GM12873 (cell line): ENCODE data around the gene EEIG1.

Experiments used
- TF ChIP-seq, protein P1 (sequence below): IDR thresholded peaks from 2 replicates; pipeline ENCODE4 v1.5.1; 2012; ENCODE audit warnings: low read depth, mild to moderate bottlenecking, moderate library complexity, low read length, control low read depth; ENCODE audit not compliant: insufficient read depth; ENCODE audit errors: missing control alignments

Gene EEIG1

DNA sequence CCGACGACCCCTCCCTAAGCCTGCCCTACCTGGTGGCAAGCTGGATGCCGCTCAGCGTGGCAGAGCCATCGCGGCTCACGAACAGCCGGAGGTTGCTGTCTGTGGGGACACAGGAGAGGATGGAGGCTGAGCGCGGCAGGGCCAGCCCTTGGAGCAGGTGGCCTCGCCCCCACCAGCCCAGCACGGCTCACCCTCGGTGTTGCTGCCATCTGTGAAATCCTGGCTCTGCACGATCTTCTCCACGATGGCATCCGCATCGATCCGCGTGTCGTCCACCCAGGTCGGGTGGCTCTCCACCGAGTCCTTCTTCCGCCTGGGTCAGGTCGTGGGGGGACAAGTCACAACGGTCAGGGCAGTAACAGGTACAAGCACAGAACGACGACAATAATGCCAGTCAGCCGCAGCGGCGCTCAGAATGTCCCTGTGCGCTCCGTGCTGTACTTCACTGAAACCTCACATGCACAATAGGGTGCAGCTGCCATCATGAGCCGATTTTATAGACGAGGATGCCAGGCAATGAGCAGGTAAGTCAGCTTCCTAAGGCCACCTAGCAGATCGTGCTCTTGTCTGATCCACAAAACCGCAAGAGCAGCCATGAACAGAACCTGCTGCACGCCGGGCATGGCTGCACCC, 36.1 kb downstream of the EEIG1 start:
- TF ChIP-seq, protein P1, sequence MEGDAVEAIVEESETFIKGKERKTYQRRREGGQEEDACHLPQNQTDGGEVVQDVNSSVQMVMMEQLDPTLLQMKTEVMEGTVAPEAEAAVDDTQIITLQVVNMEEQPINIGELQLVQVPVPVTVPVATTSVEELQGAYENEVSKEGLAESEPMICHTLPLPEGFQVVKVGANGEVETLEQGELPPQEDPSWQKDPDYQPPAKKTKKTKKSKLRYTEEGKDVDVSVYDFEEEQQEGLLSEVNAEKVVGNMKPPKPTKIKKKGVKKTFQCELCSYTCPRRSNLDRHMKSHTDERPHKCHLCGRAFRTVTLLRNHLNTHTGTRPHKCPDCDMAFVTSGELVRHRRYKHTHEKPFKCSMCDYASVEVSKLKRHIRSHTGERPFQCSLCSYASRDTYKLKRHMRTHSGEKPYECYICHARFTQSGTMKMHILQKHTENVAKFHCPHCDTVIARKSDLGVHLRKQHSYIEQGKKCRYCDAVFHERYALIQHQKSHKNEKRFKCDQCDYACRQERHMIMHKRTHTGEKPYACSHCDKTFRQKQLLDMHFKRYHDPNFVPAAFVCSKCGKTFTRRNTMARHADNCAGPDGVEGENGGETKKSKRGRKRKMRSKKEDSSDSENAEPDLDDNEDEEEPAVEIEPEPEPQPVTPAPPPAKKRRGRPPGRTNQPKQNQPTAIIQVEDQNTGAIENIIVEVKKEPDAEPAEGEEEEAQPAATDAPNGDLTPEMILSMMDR = no peak

DNA sequence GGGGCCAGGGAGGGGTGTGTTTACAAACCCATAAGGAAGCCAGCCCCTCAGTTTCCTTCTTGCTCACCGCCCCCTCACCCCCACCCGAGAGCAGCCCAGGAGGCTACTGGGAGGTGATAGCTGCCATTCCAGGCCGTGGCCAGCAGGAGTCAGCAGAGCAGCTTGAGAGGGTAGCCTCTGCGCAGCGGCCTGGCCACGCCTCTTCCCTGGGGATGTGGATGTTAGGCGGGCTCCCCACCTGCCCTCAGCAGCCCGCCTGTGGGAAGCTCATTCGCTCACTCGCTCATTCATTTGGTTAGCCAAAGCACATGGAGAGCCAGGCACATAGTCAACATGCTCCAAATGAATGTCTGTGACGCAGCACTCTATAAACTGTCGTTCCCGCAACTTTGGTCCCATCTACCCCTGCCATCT, 37.1 kb downstream of the EEIG1 start:
- TF ChIP-seq, protein P1 = peak; percentile 96

DNA sequence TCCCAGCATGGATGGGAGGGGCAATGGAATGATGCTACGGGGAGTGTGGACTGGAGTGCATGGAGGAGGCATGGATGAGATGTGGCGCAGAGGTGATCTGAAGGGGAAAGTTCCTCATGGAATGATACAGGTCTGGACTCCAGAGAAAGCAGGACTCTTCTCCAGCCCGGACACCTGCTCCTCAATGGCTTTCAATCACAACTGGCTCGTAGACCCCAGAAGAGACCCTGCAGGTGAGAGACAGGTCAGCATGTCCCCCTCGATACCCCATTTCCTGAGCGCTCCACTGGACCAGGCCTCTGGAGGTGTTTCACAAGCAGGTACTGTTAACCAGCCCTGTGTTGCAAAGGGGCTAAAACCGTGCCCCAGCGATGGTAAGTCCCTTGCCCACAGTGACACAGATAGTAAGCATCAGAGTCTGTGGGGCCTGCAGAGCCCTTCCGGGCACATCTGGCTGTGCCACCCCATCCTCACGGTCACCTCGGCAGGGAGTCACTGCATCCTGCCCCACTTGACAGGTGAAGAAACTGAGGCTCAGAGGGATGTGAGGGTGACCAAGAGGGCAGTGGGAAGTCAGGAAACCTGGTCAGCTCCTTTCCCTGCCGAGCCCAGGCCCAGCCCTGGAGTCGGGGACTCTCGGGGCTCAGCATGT, 37.7 kb downstream of the EEIG1 start:
- TF ChIP-seq, protein P1 = no peak

DNA sequence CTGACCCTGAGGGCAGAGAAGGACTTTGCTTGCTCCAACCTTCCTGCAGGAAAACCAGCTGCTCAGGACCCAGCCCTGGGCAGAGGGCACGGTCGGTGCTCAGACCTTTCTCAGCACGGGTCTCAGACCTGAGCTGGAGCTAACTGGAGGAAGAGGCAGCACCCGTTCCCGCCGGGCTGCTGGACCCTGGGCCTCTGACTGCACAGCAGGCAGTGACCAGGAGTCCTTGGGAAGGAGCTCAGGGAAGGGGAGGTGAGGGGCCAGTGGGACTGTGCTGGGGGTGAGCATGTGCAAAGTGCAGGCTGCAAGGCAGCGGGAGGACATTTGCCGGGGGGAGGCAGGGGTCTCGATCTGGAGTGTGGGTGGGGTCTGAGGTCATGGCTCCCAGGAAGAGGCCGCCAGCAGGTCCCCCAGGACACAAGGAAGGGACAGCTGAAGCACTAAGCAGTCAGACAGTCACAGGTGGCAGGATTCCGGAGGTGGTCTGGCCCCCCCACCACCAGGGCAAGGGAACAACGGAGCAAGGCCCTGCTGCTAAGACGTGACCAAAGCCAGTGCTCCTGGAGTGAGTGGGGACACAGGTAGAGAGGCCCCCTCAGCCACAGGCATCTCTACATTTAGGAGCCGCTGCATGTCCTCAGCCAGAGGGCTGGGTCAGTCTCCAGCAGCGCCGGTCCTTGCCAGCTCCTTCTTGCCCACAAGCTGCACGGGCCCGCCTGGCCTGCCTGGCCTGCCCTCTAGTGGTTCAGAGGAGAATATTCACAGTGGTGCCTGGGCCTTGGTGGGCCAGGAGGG, 38.4 kb downstream of the EEIG1 start:
- TF ChIP-seq, protein P1 = peak; percentile 87

DNA sequence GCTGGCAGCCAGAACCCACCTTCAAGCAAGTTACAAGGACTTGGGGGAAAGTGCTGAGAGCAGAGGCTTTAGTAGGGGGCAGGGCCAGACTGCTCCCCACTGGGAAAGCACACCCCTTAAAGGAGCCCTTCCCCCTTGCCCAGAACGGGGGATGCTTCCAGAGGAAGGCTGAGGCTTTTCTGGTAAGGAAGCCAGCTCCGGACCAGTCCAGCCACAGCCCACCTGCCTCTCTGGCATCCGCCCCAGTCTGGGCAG, 38.9 kb downstream of the EEIG1 start:
- TF ChIP-seq, protein P1 = no peak

DNA sequence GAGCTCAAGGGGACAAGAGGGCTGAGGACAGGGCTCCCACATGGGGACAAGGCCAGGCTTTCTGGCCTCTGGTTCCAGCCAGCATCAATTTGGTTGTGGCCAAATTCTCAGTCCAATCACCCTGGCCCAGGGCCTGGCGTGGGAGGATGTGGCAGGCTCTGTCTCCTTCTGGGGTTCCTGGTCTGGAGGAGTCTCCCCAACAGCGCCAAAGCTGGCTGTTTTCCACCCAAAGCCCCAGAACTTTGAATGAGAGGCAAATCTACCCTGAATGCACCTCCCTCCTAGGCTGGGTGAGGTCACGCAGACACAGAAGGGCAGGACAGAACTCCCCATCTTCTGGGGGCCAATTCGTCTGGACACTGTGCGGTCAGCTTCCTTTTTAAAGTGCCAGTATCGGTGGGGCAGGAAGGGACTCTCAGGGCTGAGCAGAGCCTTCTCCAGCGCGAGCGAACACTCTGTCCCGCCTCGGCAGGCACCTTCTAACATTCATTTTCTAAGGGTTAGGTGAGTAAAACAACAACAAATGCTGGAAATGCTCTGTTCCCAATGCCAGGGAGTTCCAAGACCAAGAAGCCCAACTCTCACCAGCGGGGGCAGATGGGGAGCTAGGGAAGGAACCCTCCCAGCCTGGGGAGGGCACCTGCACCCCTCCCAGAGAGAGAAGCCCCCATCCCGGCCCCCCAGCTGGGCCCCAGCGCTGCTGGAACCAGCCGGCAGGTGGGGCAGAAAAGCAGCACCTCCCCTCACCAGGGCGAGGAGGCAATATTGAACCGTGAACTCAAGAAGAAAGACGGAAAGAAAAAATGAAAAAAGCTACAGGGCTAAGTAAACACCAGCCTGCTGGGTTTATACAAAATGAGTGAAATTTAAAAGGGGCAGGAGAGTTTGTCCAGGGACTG, 39.5 kb downstream of the EEIG1 start:
- TF ChIP-seq, protein P1 = no peak
